Glutamatergic neuron (in vitro differentiated cells): ENCODE measurements around the gene FZR1. TPM values are rescaled to one million over a fixed set of nuclear protein-coding genes. Genes with fewer than 3 reads are reported as not detected.
A peak's percentile ranks its signal among the peaks of the same experiment; 100 is the strongest.

Source experiments
- DNase-seq: peaks from one replicate; pipeline ENCODE4 v3.0.0; 2022
- H3K27ac Mint-ChIP-seq: one replicate; pipeline ENCODE4 v1.8.0; 2020; ENCODE audit warnings: mild to moderate bottlenecking, mixed read lengths, inconsistent platforms; ENCODE audit not compliant: unreplicated experiment
- H3K27me3 Mint-ChIP-seq: one replicate; pipeline ENCODE4 v1.8.0; 2020; ENCODE audit warnings: mild to moderate bottlenecking, moderate library complexity, mixed read lengths, inconsistent platforms; ENCODE audit not compliant: unreplicated experiment
- H3K36me3 Mint-ChIP-seq: one replicate; pipeline ENCODE4 v1.8.0; 2020; ENCODE audit warnings: mild to moderate bottlenecking, mixed read lengths, inconsistent platforms; ENCODE audit not compliant: unreplicated experiment
- H3K4me1 Mint-ChIP-seq: one replicate; pipeline ENCODE4 v1.8.0; 2020; ENCODE audit warnings: mild to moderate bottlenecking, low read depth, mixed read lengths, inconsistent platforms; ENCODE audit not compliant: unreplicated experiment
- H3K4me3 Mint-ChIP-seq: one replicate; pipeline ENCODE4 v1.8.0; 2020; ENCODE audit warnings: mild to moderate bottlenecking, mixed read lengths, inconsistent platforms; ENCODE audit not compliant: unreplicated experiment
- H3K9me3 Mint-ChIP-seq: one replicate; pipeline ENCODE4 v1.8.0; 2020; ENCODE audit warnings: mild to moderate bottlenecking, moderate library complexity, mixed read lengths, inconsistent platforms; ENCODE audit not compliant: unreplicated experiment
- CTCF ChIP-seq: fragments of 200-600 bp; sonication (generic); IDR thresholded peaks from one replicate; pipeline ENCODE4 v1.5.0; 2021; ENCODE audit not compliant: partially characterized antibody, unreplicated experiment
- total RNA-seq: library from RNA; stranded (reverse); fragmentation: NEBNext Ultra II Directional; extraction: Animal tissue kit (Norgen Biotek cat#: 25700); gene quantifications from one replicate; pipeline ENCODE4 v1.2.1, GENCODE V29; 2021; ENCODE audit not compliant: unreplicated experiment

FZR1 gene
- total RNA-seq, 1 donor from 2014 or later = 51.3 TPM

GRCh38 chr19:3551792-3552095 lies 45.6 kb downstream of the FZR1 start:
- no peak for DNase-seq
- H3K36me3 Mint-ChIP-seq = no peaks in the 10 kb centered on the region
- H3K27ac Mint-ChIP-seq = no peak overlapping the region
- H3K27me3 Mint-ChIP-seq = peaks cover 10% of the 10 kb centered on the region
- peaks cover 3% of the 10 kb centered on the region for H3K9me3 Mint-ChIP-seq
- no peak overlapping the region for H3K4me3 Mint-ChIP-seq
- peaks cover 9% of the 10 kb centered on the region for H3K4me1 Mint-ChIP-seq
- no peak for TF ChIP-seq CTCF

- no peaks in the 10 kb centered on the region for H3K36me3 Mint-ChIP-seq
- H3K4me3 Mint-ChIP-seq = no peak overlapping the region
- peaks cover 10% of the 10 kb centered on the region for H3K4me1 Mint-ChIP-seq
- no peak overlapping the region for H3K27ac Mint-ChIP-seq
- TF ChIP-seq CTCF = no peak
- DNase-seq = no peak
- H3K27me3 Mint-ChIP-seq = peaks cover 14% of the 10 kb centered on the region
- H3K9me3 Mint-ChIP-seq = peaks cover 5% of the 10 kb centered on the region
Observed at GRCh38 chr19:3554254-3555083, 48.4 kb downstream of the FZR1 start.

DNA sequence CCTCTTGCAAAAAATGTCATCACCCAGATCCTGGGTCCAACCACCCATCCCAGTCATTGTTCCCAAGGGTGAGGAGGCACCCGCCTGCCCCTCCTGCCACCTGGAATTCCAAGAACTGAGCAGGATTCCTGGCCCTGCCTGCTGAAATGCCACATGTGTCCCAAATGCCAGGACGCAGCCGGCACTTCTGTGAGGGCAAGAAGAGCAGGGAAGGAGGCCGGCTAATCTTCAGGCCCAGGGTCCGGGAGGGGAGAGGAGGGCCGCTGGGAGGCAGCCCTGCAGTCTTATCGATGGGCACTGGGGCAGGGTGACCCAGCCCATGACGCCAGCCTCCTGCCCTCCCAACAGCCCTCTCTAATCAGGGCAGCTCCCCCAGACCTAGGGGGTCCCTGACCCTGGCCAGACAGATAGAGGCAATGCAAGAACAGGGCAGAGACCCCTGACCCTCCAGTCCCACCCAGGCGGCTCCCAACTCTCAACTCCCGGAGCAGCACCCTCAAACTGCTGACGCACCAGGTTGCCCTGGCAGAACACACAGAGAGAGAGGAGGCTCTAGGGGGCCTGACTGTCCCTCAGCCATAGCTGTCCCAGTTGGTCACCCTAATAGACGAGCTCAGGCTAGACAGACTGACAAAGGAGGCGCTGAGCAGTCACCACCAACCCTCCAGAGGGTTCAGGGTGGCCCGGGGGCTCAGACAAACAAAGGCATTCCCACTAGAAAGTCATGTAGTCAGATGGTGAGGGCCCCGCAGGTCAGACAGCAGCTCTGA lies 49.7 kb downstream of the FZR1 start:
- Mint-ChIP-seq H3K9me3 (peaks cover 5% of the 10 kb centered on the region), H3K27me3 (peaks cover 14% of the 10 kb centered on the region), H3K27ac (peak overlapping the region; percentile 86), H3K4me3 (peak overlapping the region; percentile 94), H3K4me1 (peaks cover 10% of the 10 kb centered on the region), H3K36me3 (no peaks in the 10 kb centered on the region)
- no peak for DNase-seq
- TF ChIP-seq CTCF = no peak

GRCh38 chr19:3556423-3556977 lies 50.4 kb downstream of the FZR1 start:
- TF ChIP-seq CTCF = no peak
- peak overlapping the region; percentile 94 for H3K4me3 Mint-ChIP-seq
- H3K36me3 Mint-ChIP-seq = no peaks in the 10 kb centered on the region
- peak overlapping the region; percentile 86 for H3K27ac Mint-ChIP-seq
- H3K27me3 Mint-ChIP-seq = peaks cover 14% of the 10 kb centered on the region
- peaks cover 5% of the 10 kb centered on the region for H3K9me3 Mint-ChIP-seq
- DNase-seq = no peak
- peaks cover 10% of the 10 kb centered on the region for H3K4me1 Mint-ChIP-seq
